BJ (cell line): Measurements from ENCODE around the gene PATJ. TPM values are rescaled to one million over a fixed set of nuclear protein-coding genes. Genes with fewer than 3 reads are reported as not detected.
"Not testable (repeated sequence)": the region's sequence is repeated elsewhere in the genome, so short reads cannot be mapped to it uniquely, and the experiment has no call there.

Experiments
- CTCF ChIA-PET: fragments of 350-600 bp; formaldehyde crosslinking; extraction: SDS; loops from one replicate; lab custom pipeline; 2021; ENCODE audit warnings: antibody characterized with exemption, inconsistent platforms; lab: Yijun Ruan, JAX
- POLR2A ChIA-PET: fragments of 300-600 bp; sonication (Branson Sonifier 250); formaldehyde crosslinking; extraction: SDS; loops from one replicate; lab custom pipeline; 2021; ENCODE audit warnings: antibody characterized with exemption; lab: Charles Lee
- DNase-seq: peaks from one replicate; pipeline ENCODE4 v3.0.0-alpha.2; 2011; ENCODE audit warnings: low read depth
- H3K27me3 ChIP-seq: 2 replicates; pipeline ENCODE4 v1.6.0; 2011; ENCODE audit warnings: low read length; ENCODE audit not compliant: control insufficient read depth, insufficient read depth
- H3K36me3 ChIP-seq: 2 replicates; pipeline ENCODE4 v1.5.1; 2011; ENCODE audit warnings: low read length; ENCODE audit not compliant: control insufficient read depth, insufficient read depth
- H3K4me3 ChIP-seq: 2 replicates; pipeline ENCODE4 v1.5.1; 2011; ENCODE audit warnings: low read depth, mild to moderate bottlenecking, control low read depth, low read length
- polyA plus RNA-seq: library from polyadenylated mRNA; depleted of rRNA; stranded (reverse); fragments of >200 nt; gene quantifications from 2 replicates; pipeline ENCODE4 v1.2.3, GENCODE V29; 2011
- TF ChIP-seq, protein P1 (sequence below): IDR thresholded peaks from 2 replicates; pipeline ENCODE4 v1.5.1; 2011; ENCODE audit warnings: low read depth, mild to moderate bottlenecking, control low read depth, inconsistent platforms, low read length, moderate library complexity; ENCODE audit not compliant: insufficient read depth

PATJ gene
- polyA plus RNA-seq, 1 experiment, result 3.0 TPM

- no peak for DNase-seq
- Histone ChIP-seq H3K27me3 (no peaks in the 10 kb centered on the region), H3K4me3 (no peak overlapping the region), H3K36me3 (no peaks in the 10 kb centered on the region)
- ChIA-PET CTCF (interaction anchor here (0.6 kb wide), 1 partner anchor 211 kb away, joined by 3 read pairs; no protein-coding TSS in a partner anchor), POLR2A (no interaction called here)
- TF ChIP-seq, protein P1, sequence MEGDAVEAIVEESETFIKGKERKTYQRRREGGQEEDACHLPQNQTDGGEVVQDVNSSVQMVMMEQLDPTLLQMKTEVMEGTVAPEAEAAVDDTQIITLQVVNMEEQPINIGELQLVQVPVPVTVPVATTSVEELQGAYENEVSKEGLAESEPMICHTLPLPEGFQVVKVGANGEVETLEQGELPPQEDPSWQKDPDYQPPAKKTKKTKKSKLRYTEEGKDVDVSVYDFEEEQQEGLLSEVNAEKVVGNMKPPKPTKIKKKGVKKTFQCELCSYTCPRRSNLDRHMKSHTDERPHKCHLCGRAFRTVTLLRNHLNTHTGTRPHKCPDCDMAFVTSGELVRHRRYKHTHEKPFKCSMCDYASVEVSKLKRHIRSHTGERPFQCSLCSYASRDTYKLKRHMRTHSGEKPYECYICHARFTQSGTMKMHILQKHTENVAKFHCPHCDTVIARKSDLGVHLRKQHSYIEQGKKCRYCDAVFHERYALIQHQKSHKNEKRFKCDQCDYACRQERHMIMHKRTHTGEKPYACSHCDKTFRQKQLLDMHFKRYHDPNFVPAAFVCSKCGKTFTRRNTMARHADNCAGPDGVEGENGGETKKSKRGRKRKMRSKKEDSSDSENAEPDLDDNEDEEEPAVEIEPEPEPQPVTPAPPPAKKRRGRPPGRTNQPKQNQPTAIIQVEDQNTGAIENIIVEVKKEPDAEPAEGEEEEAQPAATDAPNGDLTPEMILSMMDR, result no peak
These were observed 145.0 kb downstream of the PATJ start for GRCh38 chr1:61887076-61887867.

DNA sequence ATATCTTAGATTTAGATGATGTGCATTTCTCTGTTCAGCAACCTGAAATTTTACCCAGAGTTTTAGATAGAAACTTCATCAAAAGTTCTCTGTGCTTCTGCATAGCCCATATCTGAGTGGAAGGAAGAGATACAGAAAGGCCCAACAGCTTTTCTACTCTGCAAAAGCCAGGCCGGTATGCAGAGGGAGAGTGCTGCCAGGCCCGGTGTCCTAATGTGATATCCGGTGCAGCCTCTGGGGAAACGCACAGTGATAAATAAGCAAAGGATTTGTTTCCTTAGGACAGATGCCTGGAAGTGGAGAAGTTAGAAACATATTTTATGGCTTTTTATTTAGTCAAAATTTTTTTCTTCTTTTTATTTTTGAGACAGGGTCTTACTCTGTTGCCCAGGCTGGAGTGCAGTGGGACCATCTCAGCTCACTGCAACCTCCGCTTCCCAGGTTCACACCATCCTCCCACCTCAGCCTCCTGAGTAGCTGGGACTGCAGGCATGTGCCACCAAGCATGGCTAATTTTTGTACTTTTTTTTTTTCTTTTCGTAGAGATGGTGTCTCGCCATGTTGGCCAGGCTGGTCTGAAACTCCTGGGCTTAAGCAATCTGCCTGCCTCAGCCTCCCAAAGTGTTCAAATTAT is 145.8 kb downstream of the PATJ start:
- TF ChIP-seq, protein P1, result no peak
- H3K4me3 ChIP-seq, result no peak overlapping the region
- no peak for DNase-seq
- H3K36me3 ChIP-seq, result no peaks in the 10 kb centered on the region
- no peaks in the 10 kb centered on the region for H3K27me3 ChIP-seq
- POLR2A ChIA-PET, result no interaction called here
- CTCF ChIA-PET, result interaction anchor here (0.6 kb wide), 1 partner anchor 211 kb away, joined by 3 read pairs; no protein-coding TSS in a partner anchor

DNA sequence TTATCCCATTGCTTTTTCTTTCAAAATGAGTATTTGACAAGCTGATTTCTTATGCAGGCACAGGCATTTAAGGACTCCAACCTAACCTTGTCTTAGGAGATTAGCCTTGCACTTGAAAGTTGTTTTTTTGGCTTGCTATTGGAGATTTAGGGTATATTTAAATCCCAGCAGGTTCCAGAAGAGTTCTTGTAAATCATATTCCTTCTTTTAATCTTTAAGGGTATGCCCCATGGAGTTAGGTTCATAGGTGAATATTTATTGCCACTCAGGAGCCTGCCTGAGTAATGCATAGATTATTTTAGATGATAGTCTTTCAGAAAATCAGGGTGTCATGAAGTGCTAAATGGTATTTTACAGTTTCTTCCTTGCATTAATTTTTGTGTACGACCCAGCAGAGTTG is 146.5 kb downstream of the PATJ start:
- Histone ChIP-seq H3K36me3 (no peaks in the 10 kb centered on the region), H3K27me3 (no peaks in the 10 kb centered on the region), H3K4me3 (no peak overlapping the region)
- CTCF ChIA-PET, result no interaction called here
- TF ChIP-seq, protein P1, result no peak
- POLR2A ChIA-PET, result no interaction called here
- no peak for DNase-seq

- H3K27me3 ChIP-seq, H3K36me3 ChIP-seq, H3K4me3 ChIP-seq, DNase-seq, POLR2A ChIA-PET: not testable (repeated sequence)
- CTCF ChIA-PET, result interaction anchor here (0.6 kb wide), 1 partner anchor 984 kb away, joined by 5 read pairs; no protein-coding TSS in a partner anchor
These were observed 148.2 kb downstream of the PATJ start for GRCh38 chr1:61890435-61890834.

DNA sequence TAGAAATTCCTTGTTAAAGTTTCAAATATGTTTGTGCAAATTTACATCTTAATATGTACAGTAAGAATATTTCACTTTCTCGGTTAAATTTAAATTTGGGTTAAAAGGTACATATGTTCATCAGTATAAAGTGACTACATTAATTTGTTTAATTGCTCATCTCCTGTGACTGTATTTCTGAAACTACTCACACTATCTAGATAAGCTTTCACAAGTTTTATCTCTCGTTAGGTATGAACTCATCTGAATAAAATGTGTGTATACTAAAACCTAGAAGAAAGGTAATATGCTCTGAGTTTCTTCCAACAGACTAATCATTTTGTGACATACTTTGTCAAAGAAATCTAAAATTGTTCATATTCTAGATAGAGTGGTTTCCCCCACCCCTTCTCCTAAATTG is 150.7 kb downstream of the PATJ start:
- CTCF ChIA-PET, result interaction anchor here (0.6 kb wide), 1 partner anchor 37 kb away, joined by 3 read pairs; no protein-coding TSS in a partner anchor

GRCh38 chr1:61894296-61894695 is 152.0 kb downstream of the PATJ start:
- H3K4me3 ChIP-seq, H3K36me3 ChIP-seq, CTCF ChIA-PET, POLR2A ChIA-PET, DNase-seq, H3K27me3 ChIP-seq: not testable (repeated sequence)

More for the DNA sequence above, 150.7 kb downstream of the PATJ start:
- TF ChIP-seq, protein P1, result no peak
- Histone ChIP-seq H3K4me3 (no peak overlapping the region), H3K27me3 (no peaks in the 10 kb centered on the region), H3K36me3 (no peaks in the 10 kb centered on the region)
- no peak for DNase-seq
- POLR2A ChIA-PET, result no interaction called here
